ENCODE data around the gene ZNF829. TPM values are rescaled to one million over a fixed set of nuclear protein-coding genes. Genes with fewer than 3 reads are reported as not detected.

ZNF829 gene
- total and polyA plus RNA-seq, 2 experiments from 2014 or later, result 5.9 to 8.5 TPM

GRCh38 chr19:36916991-36917390 is 900 bp upstream of the ZNF829 start:
- Mint-ChIP-seq H3K9me3 (peaks cover 43% of the 10 kb centered on the region), H3K27me3 (ENCODE audit: insufficient read depth, low read depth, poor library complexity) (no peaks in the 10 kb centered on the region), H3K4me3 (peak overlapping the region; percentile 92), H3K36me3 (ENCODE audit: low read depth) (peaks cover 62% of the 10 kb centered on the region), H3K4me1 (peaks cover 10% of the 10 kb centered on the region), H3K27ac (no peak overlapping the region; the same call in 1 of the 2 replicates)
- Histone ChIP-seq H3K27me3 (ENCODE audit: insufficient read depth) (no peaks in the 10 kb centered on the region), H3K27ac (ENCODE audit: low read depth) (no peak overlapping the region), H3F3A (replicated peaks; ENCODE audit: low read depth) (no peaks in the 10 kb centered on the region), H3K9me2 (ENCODE audit: insufficient read depth) (0 out of 2 replicates have a peak, but pooled peaks cover 2% of the 10 kb centered on the region), H3K79me2 (replicated peaks; ENCODE audit: insufficient read depth) (no peaks in the 10 kb centered on the region), H3K36me3 (ENCODE audit: insufficient read depth) (no peaks in the 10 kb centered on the region), H3K4me3 (peak overlapping the region; percentile 86), H4K20me1 (replicated peaks; ENCODE audit: insufficient read depth) (no peaks in the 10 kb centered on the region), H3K4me1 (ENCODE audit: insufficient read depth) (no peaks in the 10 kb centered on the region), H2AFZ (peak overlapping the region; percentile 99), H3K4me2 (peak overlapping the region; percentile 94)
- TF ChIP-seq, protein P1, sequence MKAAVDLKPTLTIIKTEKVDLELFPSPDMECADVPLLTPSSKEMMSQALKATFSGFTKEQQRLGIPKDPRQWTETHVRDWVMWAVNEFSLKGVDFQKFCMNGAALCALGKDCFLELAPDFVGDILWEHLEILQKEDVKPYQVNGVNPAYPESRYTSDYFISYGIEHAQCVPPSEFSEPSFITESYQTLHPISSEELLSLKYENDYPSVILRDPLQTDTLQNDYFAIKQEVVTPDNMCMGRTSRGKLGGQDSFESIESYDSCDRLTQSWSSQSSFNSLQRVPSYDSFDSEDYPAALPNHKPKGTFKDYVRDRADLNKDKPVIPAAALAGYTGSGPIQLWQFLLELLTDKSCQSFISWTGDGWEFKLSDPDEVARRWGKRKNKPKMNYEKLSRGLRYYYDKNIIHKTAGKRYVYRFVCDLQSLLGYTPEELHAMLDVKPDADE (IDR thresholded peaks at IDR 0.05), result no peak
- TF ChIP-seq POLR2AphosphoS5 (IDR thresholded peaks at IDR 0.05; ENCODE audit: low read depth) (no peak), CREB1 (CRISPR knock-in tag; IDR thresholded peaks at IDR 0.05; ENCODE audit: low read depth) (no peak), ZNF331 (CRISPR knock-in tag; IDR thresholded peaks at IDR 0.05; ENCODE audit: low read depth) (no peak), JUNB (IDR thresholded peaks at IDR 0.05; ENCODE audit: unreplicated experiment) (no peak), EZH2 (IDR thresholded peaks at IDR 0.05; ENCODE audit: low read depth, unreplicated experiment) (no peak), EZH2phosphoT487 (IDR thresholded peaks at IDR 0.05; ENCODE audit: unreplicated experiment) (no peak)
- TF ChIP-seq, protein P2, sequence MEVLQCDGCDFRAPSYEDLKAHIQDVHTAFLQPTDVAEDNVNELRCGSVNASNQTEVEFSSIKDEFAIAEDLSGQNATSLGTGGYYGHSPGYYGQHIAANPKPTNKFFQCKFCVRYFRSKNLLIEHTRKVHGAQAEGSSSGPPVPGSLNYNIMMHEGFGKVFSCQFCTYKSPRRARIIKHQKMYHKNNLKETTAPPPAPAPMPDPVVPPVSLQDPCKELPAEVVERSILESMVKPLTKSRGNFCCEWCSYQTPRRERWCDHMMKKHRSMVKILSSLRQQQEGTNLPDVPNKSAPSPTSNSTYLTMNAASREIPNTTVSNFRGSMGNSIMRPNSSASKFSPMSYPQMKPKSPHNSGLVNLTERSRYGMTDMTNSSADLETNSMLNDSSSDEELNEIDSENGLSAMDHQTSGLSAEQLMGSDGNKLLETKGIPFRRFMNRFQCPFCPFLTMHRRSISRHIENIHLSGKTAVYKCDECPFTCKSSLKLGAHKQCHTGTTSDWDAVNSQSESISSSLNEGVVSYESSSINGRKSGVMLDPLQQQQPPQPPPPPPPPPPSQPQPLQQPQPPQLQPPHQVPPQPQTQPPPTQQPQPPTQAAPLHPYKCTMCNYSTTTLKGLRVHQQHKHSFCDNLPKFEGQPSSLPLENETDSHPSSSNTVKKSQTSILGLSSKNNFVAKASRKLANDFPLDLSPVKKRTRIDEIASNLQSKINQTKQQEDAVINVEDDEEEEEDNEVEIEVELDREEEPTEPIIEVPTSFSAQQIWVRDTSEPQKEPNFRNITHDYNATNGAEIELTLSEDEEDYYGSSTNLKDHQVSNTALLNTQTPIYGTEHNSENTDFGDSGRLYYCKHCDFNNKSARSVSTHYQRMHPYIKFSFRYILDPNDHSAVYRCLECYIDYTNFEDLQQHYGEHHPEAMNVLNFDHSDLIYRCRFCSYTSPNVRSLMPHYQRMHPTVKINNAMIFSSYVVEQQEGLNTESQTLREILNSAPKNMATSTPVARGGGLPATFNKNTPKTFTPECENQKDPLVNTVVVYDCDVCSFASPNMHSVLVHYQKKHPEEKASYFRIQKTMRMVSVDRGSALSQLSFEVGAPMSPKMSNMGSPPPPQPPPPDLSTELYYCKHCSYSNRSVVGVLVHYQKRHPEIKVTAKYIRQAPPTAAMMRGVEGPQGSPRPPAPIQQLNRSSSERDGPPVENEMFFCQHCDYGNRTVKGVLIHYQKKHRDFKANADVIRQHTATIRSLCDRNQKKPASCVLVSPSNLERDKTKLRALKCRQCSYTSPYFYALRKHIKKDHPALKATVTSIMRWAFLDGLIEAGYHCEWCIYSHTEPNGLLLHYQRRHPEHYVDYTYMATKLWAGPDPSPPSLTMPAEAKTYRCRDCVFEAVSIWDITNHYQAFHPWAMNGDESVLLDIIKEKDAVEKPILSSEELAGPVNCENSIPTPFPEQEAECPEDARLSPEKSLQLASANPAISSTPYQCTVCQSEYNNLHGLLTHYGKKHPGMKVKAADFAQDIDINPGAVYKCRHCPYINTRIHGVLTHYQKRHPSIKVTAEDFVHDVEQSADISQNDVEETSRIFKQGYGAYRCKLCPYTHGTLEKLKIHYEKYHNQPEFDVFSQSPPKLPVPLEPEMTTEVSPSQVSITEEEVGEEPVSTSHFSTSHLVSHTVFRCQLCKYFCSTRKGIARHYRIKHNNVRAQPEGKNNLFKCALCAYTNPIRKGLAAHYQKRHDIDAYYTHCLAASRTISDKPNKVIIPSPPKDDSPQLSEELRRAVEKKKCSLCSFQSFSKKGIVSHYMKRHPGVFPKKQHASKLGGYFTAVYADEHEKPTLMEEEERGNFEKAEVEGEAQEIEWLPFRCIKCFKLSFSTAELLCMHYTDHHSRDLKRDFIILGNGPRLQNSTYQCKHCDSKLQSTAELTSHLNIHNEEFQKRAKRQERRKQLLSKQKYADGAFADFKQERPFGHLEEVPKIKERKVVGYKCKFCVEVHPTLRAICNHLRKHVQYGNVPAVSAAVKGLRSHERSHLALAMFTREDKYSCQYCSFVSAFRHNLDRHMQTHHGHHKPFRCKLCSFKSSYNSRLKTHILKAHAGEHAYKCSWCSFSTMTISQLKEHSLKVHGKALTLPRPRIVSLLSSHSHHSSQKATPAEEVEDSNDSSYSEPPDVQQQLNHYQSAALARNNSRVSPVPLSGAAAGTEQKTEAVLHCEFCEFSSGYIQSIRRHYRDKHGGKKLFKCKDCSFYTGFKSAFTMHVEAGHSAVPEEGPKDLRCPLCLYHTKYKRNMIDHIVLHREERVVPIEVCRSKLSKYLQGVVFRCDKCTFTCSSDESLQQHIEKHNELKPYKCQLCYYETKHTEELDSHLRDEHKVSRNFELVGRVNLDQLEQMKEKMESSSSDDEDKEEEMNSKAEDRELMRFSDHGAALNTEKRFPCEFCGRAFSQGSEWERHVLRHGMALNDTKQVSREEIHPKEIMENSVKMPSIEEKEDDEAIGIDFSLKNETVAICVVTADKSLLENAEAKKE (CRISPR knock-in tag; IDR thresholded peaks at IDR 0.05), result no peak
- ATAC-seq (no peak), DNase-seq (ENCODE audit: low spot score) (peak; percentile 20)

Data from GM23338 (cell line).